Transverse colon (tissue), 4 donors: ENCODE measurements around the gene ZNF143.

Experiments used
- POLR2A ChIP-seq: fragments of 450-650 bp; IDR thresholded peaks from one replicate; pipeline ENCODE4 v1.6.1; 2016; ENCODE audit warnings: antibody characterized with exemption, mild to moderate bottlenecking, moderate library complexity
- POLR2AphosphoS5 ChIP-seq, 3 donors: sonication (generic); formaldehyde crosslinking; IDR thresholded peaks; one replicate each; pipeline ENCODE4 v1.6.1; 2016; ENCODE audit warnings: antibody characterized with exemption in 3 of 3
- TF ChIP-seq, protein P1 (sequence below), 5 experiments: fragments of 200-600 bp in 3 of 5; fragments of 450-650 bp in 2 of 5; sonication (generic) in 3 of 5; IDR thresholded peaks; 1 replicate in 2 of 5; 2 replicates in 3 of 5; pipeline ENCODE4 v1.5.1; 2016 to 2017; ENCODE audit warnings: antibody characterized with exemption in 5 of 5, inconsistent platforms in 3 of 5, mild to moderate bottlenecking in 2 of 5, moderate library complexity in 1 of 5

DNA sequence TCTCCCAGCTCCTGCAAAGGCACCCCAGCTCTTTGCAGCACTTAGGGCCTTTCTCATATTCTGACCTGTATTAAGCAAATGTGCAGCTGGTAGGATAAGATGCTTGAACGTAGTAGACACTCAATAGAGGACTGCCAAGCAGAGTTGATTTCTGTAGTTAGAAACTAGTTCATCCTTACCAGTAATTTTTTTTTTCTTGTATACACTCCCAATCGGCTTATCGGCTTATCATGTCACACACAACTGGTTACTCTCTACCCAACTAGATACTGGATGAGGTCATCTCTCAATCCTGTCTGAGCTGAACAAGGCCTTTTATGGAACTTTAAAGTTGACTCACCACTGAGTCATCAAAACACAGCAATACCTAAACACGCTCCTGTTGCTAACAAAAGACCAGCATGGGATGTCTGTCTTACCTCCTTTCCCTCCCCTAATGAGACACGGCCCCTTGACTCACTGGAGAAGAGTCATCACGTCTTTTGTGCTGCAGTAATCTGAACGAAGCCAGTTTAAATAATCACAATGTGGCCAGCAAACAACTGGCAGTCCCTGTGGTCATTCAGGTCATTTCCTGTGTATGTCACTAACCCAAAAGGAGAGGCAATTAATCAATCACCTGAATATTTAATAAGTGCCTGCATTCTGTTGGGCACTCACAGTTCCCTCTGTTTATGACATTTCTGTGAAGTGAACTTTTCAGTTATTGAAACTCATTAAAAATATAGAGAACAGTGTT lies 105.2 kb downstream of the ZNF143 start:
- TF ChIP-seq, protein P1, sequence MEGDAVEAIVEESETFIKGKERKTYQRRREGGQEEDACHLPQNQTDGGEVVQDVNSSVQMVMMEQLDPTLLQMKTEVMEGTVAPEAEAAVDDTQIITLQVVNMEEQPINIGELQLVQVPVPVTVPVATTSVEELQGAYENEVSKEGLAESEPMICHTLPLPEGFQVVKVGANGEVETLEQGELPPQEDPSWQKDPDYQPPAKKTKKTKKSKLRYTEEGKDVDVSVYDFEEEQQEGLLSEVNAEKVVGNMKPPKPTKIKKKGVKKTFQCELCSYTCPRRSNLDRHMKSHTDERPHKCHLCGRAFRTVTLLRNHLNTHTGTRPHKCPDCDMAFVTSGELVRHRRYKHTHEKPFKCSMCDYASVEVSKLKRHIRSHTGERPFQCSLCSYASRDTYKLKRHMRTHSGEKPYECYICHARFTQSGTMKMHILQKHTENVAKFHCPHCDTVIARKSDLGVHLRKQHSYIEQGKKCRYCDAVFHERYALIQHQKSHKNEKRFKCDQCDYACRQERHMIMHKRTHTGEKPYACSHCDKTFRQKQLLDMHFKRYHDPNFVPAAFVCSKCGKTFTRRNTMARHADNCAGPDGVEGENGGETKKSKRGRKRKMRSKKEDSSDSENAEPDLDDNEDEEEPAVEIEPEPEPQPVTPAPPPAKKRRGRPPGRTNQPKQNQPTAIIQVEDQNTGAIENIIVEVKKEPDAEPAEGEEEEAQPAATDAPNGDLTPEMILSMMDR (IDR thresholded peaks at IDR 0.05) = peak in 1 of 5 experiments; percentile 14
- TF ChIP-seq POLR2A = peak; percentile 17
- peak; percentile 55 to 88 (median 84) for TF ChIP-seq POLR2AphosphoS5 (IDR thresholded peaks at IDR 0.05)
